Right lobe of liver (tissue), 6 donors: ENCODE measurements around the gene PPP1R15B. TPM values are rescaled to one million over a fixed set of nuclear protein-coding genes. Genes with fewer than 3 reads are reported as not detected.
A peak's percentile ranks its signal among the peaks of the same experiment; 100 is the strongest.

Experiments used
- ATAC-seq, 4 donors: fragments of 200-7000 bp; cut with Tn5 transposase; one replicate each; pipeline ENCODE4 v1.9.1; 2020; ENCODE audit warnings: mild to moderate bottlenecking in 4 of 4, moderate library complexity in 4 of 4
- DNase-seq, 3 donors: peaks; one replicate each; pipeline ENCODE4 v3.0.0-alpha.2; 2020
- H3K27ac ChIP-seq, 3 donors: fragments of 200-600 bp; one replicate each; pipeline ENCODE4 v1.8.0; 2022
- H3K27me3 ChIP-seq, 2 donors: fragments of 200-600 bp; one replicate each; pipeline ENCODE4 v1.8.0; 2022
- H3K36me3 ChIP-seq, 4 donors: fragments of 200-600 bp; sonication (generic) in 1 of 4; one replicate each; pipeline versions ENCODE4 v1.5.1 to v1.8.0; 2017 to 2022; ENCODE audit warnings: control low read depth in 1 of 4
- H3K4me1 ChIP-seq, 4 donors: fragments of 200-600 bp; sonication (generic) in 1 of 4; one replicate each; pipeline versions ENCODE4 v1.5.1 to v1.8.0; 2017 to 2022; ENCODE audit warnings: control low read depth in 1 of 4
- H3K4me3 ChIP-seq, 3 donors: fragments of 200-600 bp; one replicate each; pipeline ENCODE4 v1.8.0; 2022
- H3K9me3 ChIP-seq, 4 donors: fragments of 200-600 bp; sonication (generic) in 1 of 4; one replicate each; pipeline versions ENCODE4 v1.5.1 to v1.8.0; 2017 to 2022; ENCODE audit warnings: control low read depth in 1 of 4
- CTCF ChIP-seq, 4 donors: fragments of 200-600 bp in 3 of 4; fragments of 450-650 bp in 1 of 4; IDR thresholded peaks; one replicate each; pipeline versions ENCODE4 v1.5.1 to v1.8.0; 2016 to 2022; ENCODE audit warnings: antibody characterized with exemption in 4 of 4, mild to moderate bottlenecking in 2 of 4
- POLR2A ChIP-seq: fragments of 450-650 bp; IDR thresholded peaks from one replicate; pipeline ENCODE4 v1.6.1; 2017; ENCODE audit warnings: antibody characterized with exemption, mild to moderate bottlenecking
- WGBS: methylation state at CpG from one replicate; pipeline ENCODE4 v1.1.6; 2018; ENCODE audit warnings: low coverage, low lambda C conversion rate; ENCODE audit not compliant: insufficient coverage; ENCODE audit errors: missing lambda C conversion rate; 5-methylcytosine and 5-hydroxymethylcytosine counted together
- intact Hi-C, 2 donors: fragments of 100-400 bp; cut with DNase I; formaldehyde crosslinking; loops; one replicate each; pipeline versions ENCODE4 v1.11.2 to v1.14.1; 2022
- total RNA-seq, 6 experiments: library from RNA; depleted of rRNA in 2 of 6; stranded (reverse); fragments of >200 nt in 2 of 6; fragmentation: NEBNext Ultra II Directional in 3 of 6; extraction: Animal tissue kit (Norgen Biotek cat#: 25700) in 3 of 6; gene quantifications; one replicate each; pipeline versions ENCODE4 v1.1.0 to v1.2.4, GENCODE V29; 2016 to 2023
- donor health status: DM: no; HTN: yes; CAD: no.
- donor health status: DM: no; HTN: no; CAD: no.
- donor health status: DM: no; HTN: no; CAD: no.
- donor health status: DM: no; HTN: yes; CAD: no.
- donor health status: DM: no; HTN: yes; CAD: no.

PPP1R15B gene
- total RNA-seq, 6 experiments from 2014 or later: 28.6 to 43.6 (median 34.3) TPM

GRCh38 chr1:204408074-204408507, 3.5 kb downstream of the PPP1R15B start:
- Histone ChIP-seq H3K36me3 (peaks cover 4 to 34% (median 15%) of the 10 kb centered on the region in 4 donors), H3K4me1 (peaks cover 0 to 17% (median 0%) of the 10 kb centered on the region in 4 donors), H3K27ac (peak overlapping the region in 2 of 3 donors; percentile 1 to 20), H3K9me3 (no peaks in the 10 kb centered on the region), H3K27me3 (no peaks in the 10 kb centered on the region), H3K4me3 (peak overlapping the region; percentile 62 to 88 (median 75))
- peak; percentile 63 to 80 (median 69) for DNase-seq
- TF ChIP-seq CTCF (IDR thresholded peaks at IDR 0.05) (no peak), POLR2A (no peak)
- 0% methylated on average over 2 of the region's 2 CpGs for WGBS
- intact Hi-C loops: no loop called here
- peak in 1 of 4 donors; percentile 12 for ATAC-seq

- DNase-seq: no peak
- WGBS: 1% methylated on average over 3 of the region's 3 CpGs
- H3K27ac ChIP-seq: peak overlapping the region in 1 of 3 donors; percentile 1
Measured at GRCh38 chr1:204407295-204407971, 4.2 kb downstream of the PPP1R15B start.

GRCh38 chr1:204406621-204407020, 5.0 kb downstream of the PPP1R15B start:
- peaks cover 0 to 17% (median 0%) of the 10 kb centered on the region in 4 donors for H3K4me1 ChIP-seq
- H3K36me3 ChIP-seq: peaks cover 5 to 46% (median 15%) of the 10 kb centered on the region in 4 donors
- DNase-seq: no peak
- no peak overlapping the region for H3K27ac ChIP-seq
- ATAC-seq: no peak
- TF ChIP-seq CTCF (IDR thresholded peaks at IDR 0.05): no peak
- no peak for TF ChIP-seq POLR2A
- WGBS: 35% methylated on average over 4 of the region's 4 CpGs
- H3K27me3 ChIP-seq: no peaks in the 10 kb centered on the region
- intact Hi-C loops: no loop called here
- H3K9me3 ChIP-seq: no peaks in the 10 kb centered on the region
- H3K4me3 ChIP-seq: peak overlapping the region; percentile 62 to 88 (median 75)

More at GRCh38 chr1:204407295-204407971, 4.2 kb downstream of the PPP1R15B start:
- peaks cover 0 to 17% (median 0%) of the 10 kb centered on the region in 4 donors for H3K4me1 ChIP-seq
- H3K36me3 ChIP-seq: peaks cover 5 to 40% (median 15%) of the 10 kb centered on the region in 4 donors
- intact Hi-C loops: no loop called here
- peak overlapping the region; percentile 62 to 88 (median 75) for H3K4me3 ChIP-seq
- no peak for ATAC-seq
- H3K27me3 ChIP-seq: no peaks in the 10 kb centered on the region
- TF ChIP-seq CTCF (IDR thresholded peaks at IDR 0.05) (no peak), POLR2A (no peak)
- H3K9me3 ChIP-seq: no peaks in the 10 kb centered on the region

- WGBS: 34% methylated on average over 2 of the region's 2 CpGs
- TF ChIP-seq POLR2A (no peak), CTCF (IDR thresholded peaks at IDR 0.05) (no peak)
- no peak overlapping the region for H3K4me3 ChIP-seq
- no peaks in the 10 kb centered on the region for H3K9me3 ChIP-seq
- H3K27ac ChIP-seq: no peak overlapping the region
- H3K36me3 ChIP-seq: peaks cover 5 to 46% (median 15%) of the 10 kb centered on the region in 4 donors
- no peaks in the 10 kb centered on the region for H3K27me3 ChIP-seq
- ATAC-seq (no peak), DNase-seq (no peak)
- H3K4me1 ChIP-seq: peaks cover 0 to 17% (median 0%) of the 10 kb centered on the region in 4 donors
- intact Hi-C loops: no loop called here
Measured at GRCh38 chr1:204405988-204406387, 5.6 kb downstream of the PPP1R15B start.
